Measurements from ENCODE around the gene MTFMT. TPM values are rescaled to one million over a fixed set of nuclear protein-coding genes. Genes with fewer than 3 reads are reported as not detected.
"Not testable (repeated sequence)": the region's sequence is repeated elsewhere in the genome, so short reads cannot be mapped to it uniquely, and the experiment has no call there.

The MTFMT gene
- polyA plus RNA-seq (ENCODE audit: insufficient read depth in 1 of 5, insufficient read length in 5 of 5, low replicate concordance in 1 of 5): 10 to 100 TPM; 16.0 to 20.5 (median 18.7) TPM
- long read RNA-seq, donor 1, partial matches to known transcripts: 0 of 4 reads
- long read RNA-seq, donor 1, other reads (novel, unspliced or antisense): 0 of 4 reads
- long read RNA-seq, donor 2, partial matches to known transcripts: 0 of 4 reads
- long read RNA-seq, donor 2, other reads (novel, unspliced or antisense): 0 of 4 reads
- long read RNA-seq, donor 3, transcript MTFMT-201 (9 exons, 2,734 nt): major isoform, 7 of 7 reads
- long read RNA-seq, donor 3, partial matches to known transcripts: 0 of 7 reads
- long read RNA-seq, donor 3, other reads (novel, unspliced or antisense): 0 of 7 reads
- long read RNA-seq, donor 4, transcript MTFMT-201 (9 exons, 2,734 nt): major isoform, 5 of 6 reads
- long read RNA-seq, donor 4, partial matches to known transcripts: 0 of 6 reads
- long read RNA-seq, donor 4, other reads (novel, unspliced or antisense): 0 of 6 reads
- long read RNA-seq, donor 5, transcript MTFMT-201 (9 exons, 2,734 nt): major isoform, 8 of 11 reads
- long read RNA-seq, donor 5, partial matches to known transcripts: 0 of 11 reads
- long read RNA-seq, donor 5, other reads (novel, unspliced or antisense): 0 of 11 reads
- long read RNA-seq, donor 6, transcript MTFMT-201 (9 exons, 2,734 nt): major isoform, 7 of 7 reads
- long read RNA-seq, donor 6, partial matches to known transcripts: 0 of 7 reads
- long read RNA-seq, donor 6, other reads (novel, unspliced or antisense): 0 of 7 reads
- long read RNA-seq, donor 7, transcript MTFMT-201 (9 exons, 2,734 nt): major isoform, 11 of 13 reads
- long read RNA-seq, donor 7, partial matches to known transcripts: 0 of 13 reads
- long read RNA-seq, donor 7, other reads (novel, unspliced or antisense): 0 of 13 reads
- long read RNA-seq, donor 8, partial matches to known transcripts: 0 of 1 reads
- long read RNA-seq, donor 8, other reads (novel, unspliced or antisense): 0 of 1 reads

DNA sequence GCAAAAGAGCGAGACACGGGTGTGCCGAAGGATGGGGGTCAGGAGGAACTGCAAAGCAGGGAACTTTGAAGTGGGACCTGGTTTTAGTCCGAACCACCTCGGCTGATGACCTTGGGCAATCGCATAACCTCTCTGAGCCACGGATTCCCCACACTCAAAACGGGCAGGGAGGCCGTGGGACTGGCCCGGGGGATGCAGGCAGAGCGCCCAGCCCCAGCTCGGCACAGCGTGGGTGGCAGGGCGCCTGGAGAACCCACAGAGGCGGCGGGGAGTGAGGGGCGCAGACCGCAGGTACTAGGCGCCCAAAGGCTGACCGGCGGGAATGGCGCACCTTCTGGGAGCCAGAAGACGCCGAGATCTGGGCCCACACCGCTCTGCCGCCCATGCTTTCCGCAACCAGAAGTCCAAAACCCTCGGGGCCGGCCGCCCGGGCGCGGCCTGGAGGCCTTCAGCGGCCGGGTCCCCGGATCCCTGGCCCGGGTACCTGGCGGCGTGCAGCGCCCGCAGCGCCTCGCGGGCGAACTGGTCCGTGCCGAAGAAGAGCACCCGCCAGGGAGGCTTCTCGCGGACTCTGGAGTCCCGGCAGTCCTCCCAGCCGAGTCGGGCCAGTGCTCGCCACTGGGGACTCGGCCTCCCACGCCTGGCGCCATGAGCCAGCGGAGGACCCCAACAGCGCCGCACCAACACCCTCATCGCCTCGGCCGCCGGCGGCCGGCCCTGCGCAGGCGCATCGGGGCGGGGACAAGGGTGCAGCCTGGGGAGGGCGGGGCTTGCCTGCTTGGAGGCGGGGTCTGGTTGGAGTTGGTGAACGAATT lies at the start of gene MTFMT:
Gene MTFMT (minus strand): TSS at position 719 of the 815 bp plus-strand sequence. CDS start 26 bp downstream, at position 693.
- DNase-seq: peak; percentile 83 to 85

DNA sequence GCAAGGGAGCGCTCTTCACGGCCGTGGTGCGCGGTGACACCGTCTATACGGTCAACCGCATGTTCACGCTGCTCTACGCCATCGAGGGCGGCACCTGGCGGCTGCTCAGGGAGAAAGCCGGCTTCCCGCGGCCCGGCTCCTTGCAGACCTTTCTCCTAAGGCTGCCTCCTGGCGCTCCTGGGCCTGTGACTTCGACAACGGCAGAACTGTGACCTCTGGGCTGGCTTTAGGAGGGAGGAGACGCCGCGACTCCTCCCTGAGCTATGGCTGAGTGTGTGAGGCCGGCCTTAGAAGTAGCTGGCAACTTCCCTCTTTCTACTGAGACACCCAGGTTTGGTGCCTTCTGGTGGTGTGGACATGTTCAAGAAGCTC lies 48.5 kb upstream of the MTFMT start:
- DNase-seq: no peak

DNA sequence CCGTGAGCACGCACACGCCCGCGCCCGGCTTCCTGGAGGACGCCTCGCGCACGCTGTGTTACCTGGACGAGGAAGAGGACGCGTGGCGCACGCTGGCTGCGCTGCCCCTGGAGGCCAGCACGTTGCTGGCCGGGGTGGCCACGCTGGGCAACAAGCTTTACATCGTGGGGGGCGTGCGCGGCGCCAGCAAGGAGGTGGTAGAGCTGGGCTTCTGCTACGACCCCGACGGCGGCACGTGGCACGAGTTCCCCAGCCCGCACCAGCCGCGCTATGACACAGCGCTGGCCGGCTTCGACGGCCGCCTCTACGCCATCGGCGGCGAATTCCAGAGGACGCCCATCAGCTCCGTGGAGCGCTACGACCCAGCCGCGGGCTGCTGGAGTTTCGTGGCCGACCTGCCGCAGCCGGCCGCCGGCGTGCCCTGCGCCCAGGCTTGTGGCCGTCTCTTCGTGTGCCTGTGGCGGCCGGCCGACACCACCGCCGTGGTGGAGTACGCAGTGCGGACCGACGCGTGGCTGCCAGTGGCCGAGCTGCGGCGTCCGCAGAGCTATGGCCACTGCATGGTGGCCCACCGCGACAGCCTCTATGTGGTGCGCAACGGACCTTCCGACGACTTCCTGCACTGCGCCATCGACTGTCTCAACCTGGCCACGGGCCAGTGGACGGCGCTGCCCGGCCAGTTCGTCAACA lies 48.0 kb upstream of the MTFMT start:
- DNase-seq: no peak

DNA sequence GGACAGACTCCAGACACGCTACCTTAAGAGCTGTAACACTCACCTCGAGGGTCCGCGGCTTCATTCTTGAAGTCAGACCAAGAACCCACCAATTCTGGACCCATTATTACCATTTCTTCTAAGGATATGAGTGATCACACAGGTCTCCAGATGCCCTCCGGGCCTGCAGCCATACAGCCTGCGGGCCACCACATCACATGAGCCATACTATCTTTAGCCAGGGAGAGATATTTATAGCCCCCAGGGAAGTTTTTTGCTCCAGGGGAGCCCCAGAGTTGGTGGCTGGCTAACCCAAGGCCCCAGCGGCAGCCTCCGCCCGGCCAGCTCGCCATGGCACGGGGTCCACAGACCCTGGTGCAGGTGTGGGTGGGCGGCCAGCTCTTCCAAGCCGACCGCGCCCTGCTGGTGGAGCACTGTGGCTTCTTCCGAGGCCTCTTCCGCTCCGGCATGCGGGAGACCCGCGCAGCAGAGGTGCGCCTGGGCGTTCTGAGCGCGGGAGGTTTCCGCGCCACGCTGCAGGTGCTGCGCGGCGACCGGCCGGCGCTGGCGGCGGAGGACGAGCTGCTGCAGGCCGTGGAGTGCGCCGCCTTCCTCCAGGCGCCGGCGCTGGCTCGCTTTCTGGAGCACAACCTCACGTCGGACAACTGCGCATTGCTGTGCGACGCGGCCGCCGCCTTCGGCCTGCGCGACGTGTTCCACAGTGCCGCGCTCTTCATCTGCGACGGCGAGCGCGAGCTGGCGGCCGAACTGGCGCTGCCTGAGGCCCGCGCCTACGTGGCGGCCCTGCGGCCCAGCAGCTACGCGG lies 47.2 kb upstream of the MTFMT start, which contains the start of gene KBTBD13:
Gene KBTBD13 (plus strand): TSS at position 261 of the 805 bp plus-strand sequence. CDS start 70 bp downstream, at position 331.
- no peak for DNase-seq

DNA sequence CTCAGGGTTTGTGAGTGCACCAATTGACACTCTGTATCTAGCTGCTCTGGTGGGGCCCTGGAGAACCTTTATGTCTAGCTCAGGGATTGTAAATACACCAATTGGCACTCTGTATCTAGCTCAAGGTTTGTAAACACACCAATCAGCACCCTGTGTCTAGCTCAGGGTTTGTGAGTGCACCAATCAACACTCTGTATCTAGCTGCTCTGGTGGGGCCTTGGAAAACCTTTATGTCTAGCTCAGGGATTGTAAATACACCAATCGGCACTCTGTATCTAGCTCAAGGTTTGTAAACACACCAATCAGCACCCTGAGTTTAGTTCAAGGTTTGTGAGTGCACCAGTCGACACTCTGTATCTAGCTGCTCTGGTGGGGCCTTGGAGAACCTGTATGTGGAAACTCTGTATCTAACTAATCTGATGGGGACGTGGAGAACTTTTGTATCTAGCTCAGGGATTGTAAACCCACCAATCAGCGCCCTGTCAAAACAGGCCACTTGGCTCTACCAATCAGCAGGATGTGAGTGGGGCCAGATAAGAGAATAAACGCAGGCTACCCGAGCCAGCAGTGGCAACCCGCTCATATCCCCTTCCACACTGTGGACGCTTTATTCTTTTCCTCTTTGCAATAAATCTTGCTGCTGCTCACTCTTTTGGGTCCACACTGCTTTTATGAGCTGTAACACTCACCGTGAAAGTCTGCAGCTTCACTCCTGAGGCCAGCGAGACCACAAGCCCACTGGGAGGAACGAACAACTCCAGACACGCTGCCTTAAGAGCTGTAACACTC lies 46.4 kb upstream of the MTFMT start:
- DNase-seq: not testable (repeated sequence)

GRCh38 chr15:65074946-65075345 lies 45.5 kb upstream of the MTFMT start:
- DNase-seq: not testable (repeated sequence)

DNA sequence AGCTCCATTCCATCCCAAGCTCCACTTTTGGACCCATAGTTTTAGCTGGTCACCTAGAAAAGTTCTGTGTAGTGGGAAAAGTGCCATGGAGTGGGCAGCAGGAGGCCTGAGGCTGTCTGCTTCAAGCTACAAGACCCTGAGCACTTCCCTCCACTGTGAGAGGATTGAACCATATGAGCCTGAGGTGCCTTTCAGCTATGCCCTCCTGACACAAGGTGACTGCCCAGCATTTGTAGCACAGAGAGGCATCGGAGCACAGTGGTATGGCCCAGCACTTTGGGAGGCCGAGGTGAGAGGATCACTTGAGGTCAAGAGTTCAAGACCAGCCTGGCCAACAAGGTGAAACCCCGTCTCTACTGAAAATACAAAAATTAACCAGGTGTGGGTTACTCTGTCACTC lies 43.2 kb upstream of the MTFMT start:
- DNase-seq: no peak

DNA sequence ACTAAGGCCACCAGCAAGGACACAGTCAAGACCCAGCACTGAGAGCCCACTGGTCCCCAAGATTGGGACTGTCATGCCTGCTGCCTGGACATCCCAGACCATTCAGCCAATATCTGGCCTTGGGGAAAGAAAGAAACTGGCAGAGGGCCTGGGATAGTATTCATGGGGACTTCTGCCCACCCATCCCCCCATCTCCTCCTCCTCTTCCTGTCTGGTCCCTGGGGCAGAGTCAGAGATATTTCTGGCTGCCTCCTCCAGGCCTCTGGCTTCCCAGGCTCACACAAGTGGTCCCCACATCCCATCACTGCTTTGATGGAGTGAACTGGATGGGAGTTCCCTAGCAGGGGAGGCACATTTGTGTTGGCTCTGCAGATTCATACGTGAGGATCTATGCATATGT lies 42.6 kb upstream of the MTFMT start:
- no peak for DNase-seq

DNA sequence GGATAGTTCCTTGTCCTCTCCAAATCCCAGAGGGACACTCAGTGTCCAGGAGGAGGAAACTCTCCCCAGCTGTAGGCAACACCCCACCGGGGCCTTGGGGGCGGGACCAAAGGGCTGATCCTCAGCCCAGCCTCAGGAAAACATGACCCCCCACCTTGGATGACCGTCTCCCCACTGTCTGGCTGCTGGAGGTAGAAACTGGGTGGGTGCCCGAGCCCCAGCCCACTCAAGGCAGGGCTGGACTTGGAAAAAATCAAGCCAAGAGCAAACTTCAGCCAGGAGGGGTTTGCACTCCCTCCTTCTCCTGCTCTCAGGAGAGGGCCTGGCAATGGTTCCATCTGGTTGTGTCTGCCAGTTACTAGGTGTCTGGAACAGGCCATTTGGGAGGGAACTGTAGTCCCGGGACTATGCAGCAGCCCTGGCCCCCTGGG lies 42.0 kb upstream of the MTFMT start:
- no peak for DNase-seq

GRCh38 chr15:65069779-65070546 lies 40.5 kb upstream of the MTFMT start:
- no peak for DNase-seq

- peak; percentile 93 to 95 for DNase-seq
These were observed 39.7 kb upstream of the MTFMT start for GRCh38 chr15:65069179-65069578.

DNA sequence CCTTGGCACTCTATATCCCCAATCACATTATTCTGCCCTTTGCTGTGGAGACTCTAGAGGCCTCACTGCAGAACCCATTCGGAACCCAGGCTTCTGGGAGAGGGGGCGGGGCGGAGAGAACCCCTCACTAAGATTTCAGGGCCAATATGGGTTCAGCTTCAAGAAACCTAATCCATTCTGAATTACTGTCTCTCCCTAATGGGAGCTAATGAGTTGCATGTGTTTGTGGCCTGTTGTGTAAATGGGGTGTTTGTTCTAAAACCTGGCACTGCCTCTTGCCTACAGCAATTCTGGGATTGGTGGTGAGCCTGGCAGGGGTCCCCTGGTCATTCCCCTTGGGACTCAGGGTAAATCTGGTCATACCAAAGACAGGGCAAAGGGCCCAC lies 39.0 kb upstream of the MTFMT start:
- DNase-seq: no peak

GRCh38 chr15:65067645-65068402 lies 38.4 kb upstream of the MTFMT start, which contains the start of gene RASL12:
TSS of gene RASL12 (minus strand) at chr15:65067991. CDS start at chr15:65067835, 156 bp downstream.
- no peak for DNase-seq

- no peak for DNase-seq
These were observed 37.8 kb upstream of the MTFMT start for GRCh38 chr15:65067317-65067644.

- DNase-seq: peak in 1 of 2 donors; percentile 84
These were observed 37.3 kb upstream of the MTFMT start for GRCh38 chr15:65066635-65067316.

- DNase-seq: no peak
These were observed 36.7 kb upstream of the MTFMT start for GRCh38 chr15:65066001-65066634.
